ENCODE results near the gene SMIM38.

Gene SMIM38

GRCh38 chr11:69203901-69204245 lies 48.1 kb downstream of the SMIM38 start:
- Histone ChIP-seq H2AK5ac (ENCODE audit: low read length) (no peak overlapping the region), H3K4me2 (ENCODE audit: low read length) (no peak overlapping the region), H3K27ac (ENCODE audit: low read depth, low read length) (no peak overlapping the region), H3K4ac (ENCODE audit: low read depth, low read length) (no peak overlapping the region), H3K4me1 (ENCODE audit: control insufficient read depth in 1 of 2, insufficient read depth in 2 of 2, low read length in 2 of 2) (no peaks in the 10 kb centered on the region), H3K79me2 (ENCODE audit: control insufficient read depth, insufficient read depth, low read length, poor library complexity) (no peaks in the 10 kb centered on the region), H4K91ac (ENCODE audit: low read depth, low read length) (no peak overlapping the region), H3K79me1 (ENCODE audit: low read length) (no peaks in the 10 kb centered on the region), H3K14ac (ENCODE audit: low read length) (no peak overlapping the region), H3K4me3 (ENCODE audit: low read depth, low read length) (no peak overlapping the region), H2BK5ac (ENCODE audit: low read depth, low read length, poor library complexity) (no peak overlapping the region), H2BK120ac (ENCODE audit: insufficient read depth, low read length, poor library complexity) (no peak overlapping the region), H3K18ac (ENCODE audit: low read length) (no peak overlapping the region), H4K12ac (ENCODE audit: low read depth, low read length) (no peak overlapping the region), H3K27me3 (ENCODE audit: insufficient read depth, low read length) (no peaks in the 10 kb centered on the region), H3K36me3 (ENCODE audit: control insufficient read depth in 1 of 2, insufficient read depth in 2 of 2, low read length in 2 of 2) (no peaks in the 10 kb centered on the region), H2AFZ (ENCODE audit: insufficient read depth, low read length, poor library complexity) (no peak overlapping the region), H3K9me3 (ENCODE audit: insufficient read depth, low read depth, low read length) (peaks cover 10% of the 10 kb centered on the region), H2BK12ac (ENCODE audit: low read length) (no peak overlapping the region), H3K23ac (ENCODE audit: low read length) (no peak overlapping the region), H3K9ac (ENCODE audit: low read length) (no peak overlapping the region), H4K8ac (ENCODE audit: low read depth, low read length) (no peak overlapping the region)
- no peak for DNase-seq
- WGBS (ENCODE audit: extremely low coverage, insufficient coverage, insufficient read length) = no CpG with 5 or more reads among the region's 8 CpGs

DNA sequence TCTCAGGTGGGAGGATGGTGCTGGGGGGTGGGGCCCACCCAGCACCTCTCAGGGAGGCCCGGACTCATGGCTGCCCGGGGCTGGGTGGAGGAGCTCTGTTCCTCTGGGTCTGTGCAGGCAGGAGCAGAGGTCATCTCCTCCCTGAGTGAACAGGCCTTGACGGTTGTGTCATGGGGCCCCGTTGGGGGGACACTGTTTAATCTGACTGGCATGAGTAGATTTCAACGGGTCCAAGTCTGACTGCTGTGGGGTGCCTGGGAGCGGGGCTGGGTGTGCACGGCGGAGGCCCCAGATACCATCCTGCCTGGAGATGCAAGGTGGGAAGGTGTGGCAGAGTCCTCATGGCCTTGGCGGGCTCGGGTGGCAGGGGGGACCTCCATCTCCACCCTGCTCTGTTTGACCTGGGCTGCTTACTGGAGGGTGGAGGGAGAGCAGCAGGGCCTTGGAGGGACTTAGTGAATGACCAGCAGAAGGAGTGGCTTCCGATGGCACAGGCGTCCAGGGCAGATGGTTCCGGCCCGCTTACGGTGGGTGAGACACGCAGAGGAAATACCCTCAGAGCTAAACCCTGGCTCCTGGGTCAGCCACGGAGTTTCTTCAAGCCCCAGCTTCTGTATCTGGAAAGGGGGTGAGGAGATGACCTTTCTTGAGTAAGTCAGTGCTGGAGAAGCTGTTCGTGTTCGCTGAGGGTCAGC lies 48.7 kb downstream of the SMIM38 start:
- Histone ChIP-seq H2BK5ac (ENCODE audit: low read depth, low read length, poor library complexity) (no peak overlapping the region), H3K23ac (ENCODE audit: low read length) (no peak overlapping the region), H2BK120ac (ENCODE audit: insufficient read depth, low read length, poor library complexity) (no peak overlapping the region), H4K8ac (ENCODE audit: low read depth, low read length) (no peak overlapping the region), H3K9me3 (ENCODE audit: insufficient read depth, low read depth, low read length) (peaks cover 10% of the 10 kb centered on the region), H3K4me3 (ENCODE audit: low read depth, low read length) (no peak overlapping the region), H2AK5ac (ENCODE audit: low read length) (no peak overlapping the region), H3K79me1 (ENCODE audit: low read length) (no peaks in the 10 kb centered on the region), H3K4ac (ENCODE audit: low read depth, low read length) (no peak overlapping the region), H3K9ac (ENCODE audit: low read length) (no peak overlapping the region), H3K4me1 (ENCODE audit: control insufficient read depth in 1 of 2, insufficient read depth in 2 of 2, low read length in 2 of 2) (no peaks in the 10 kb centered on the region), H3K14ac (ENCODE audit: low read length) (no peak overlapping the region), H3K79me2 (ENCODE audit: control insufficient read depth, insufficient read depth, low read length, poor library complexity) (no peaks in the 10 kb centered on the region), H2BK12ac (ENCODE audit: low read length) (no peak overlapping the region), H3K4me2 (ENCODE audit: low read length) (no peak overlapping the region), H3K18ac (ENCODE audit: low read length) (no peak overlapping the region), H3K27ac (ENCODE audit: low read depth, low read length) (no peak overlapping the region), H3K27me3 (ENCODE audit: insufficient read depth, low read length) (no peaks in the 10 kb centered on the region), H4K91ac (ENCODE audit: low read depth, low read length) (no peak overlapping the region), H3K36me3 (ENCODE audit: control insufficient read depth in 1 of 2, insufficient read depth in 2 of 2, low read length in 2 of 2) (no peaks in the 10 kb centered on the region), H4K12ac (ENCODE audit: low read depth, low read length) (no peak overlapping the region), H2AFZ (ENCODE audit: insufficient read depth, low read length, poor library complexity) (no peak overlapping the region)
- no peak for DNase-seq
- no CpG with 5 or more reads among the region's 19 CpGs for WGBS (ENCODE audit: extremely low coverage, insufficient coverage, insufficient read length)

GRCh38 chr11:69204941-69205742 lies 49.4 kb downstream of the SMIM38 start:
- Histone ChIP-seq H3K23ac (ENCODE audit: low read length) (no peak overlapping the region), H4K8ac (ENCODE audit: low read depth, low read length) (no peak overlapping the region), H3K4ac (ENCODE audit: low read depth, low read length) (no peak overlapping the region), H3K27ac (ENCODE audit: low read depth, low read length) (no peak overlapping the region), H3K4me3 (ENCODE audit: low read depth, low read length) (no peak overlapping the region), H3K9ac (ENCODE audit: low read length) (no peak overlapping the region), H3K79me2 (ENCODE audit: control insufficient read depth, insufficient read depth, low read length, poor library complexity) (no peaks in the 10 kb centered on the region), H3K14ac (ENCODE audit: low read length) (no peak overlapping the region), H3K4me2 (ENCODE audit: low read length) (no peak overlapping the region), H3K18ac (ENCODE audit: low read length) (no peak overlapping the region), H3K79me1 (ENCODE audit: low read length) (no peaks in the 10 kb centered on the region), H2AK5ac (ENCODE audit: low read length) (no peak overlapping the region), H4K12ac (ENCODE audit: low read depth, low read length) (no peak overlapping the region), H2BK5ac (ENCODE audit: low read depth, low read length, poor library complexity) (no peak overlapping the region), H2AFZ (ENCODE audit: insufficient read depth, low read length, poor library complexity) (no peak overlapping the region), H2BK120ac (ENCODE audit: insufficient read depth, low read length, poor library complexity) (no peak overlapping the region), H3K36me3 (ENCODE audit: control insufficient read depth in 1 of 2, insufficient read depth in 2 of 2, low read length in 2 of 2) (no peaks in the 10 kb centered on the region), H4K91ac (ENCODE audit: low read depth, low read length) (no peak overlapping the region), H3K27me3 (ENCODE audit: insufficient read depth, low read length) (no peaks in the 10 kb centered on the region), H2BK12ac (ENCODE audit: low read length) (no peak overlapping the region), H3K4me1 (ENCODE audit: control insufficient read depth in 1 of 2, insufficient read depth in 2 of 2, low read length in 2 of 2) (no peaks in the 10 kb centered on the region), H3K9me3 (ENCODE audit: insufficient read depth, low read depth, low read length) (peaks cover 10% of the 10 kb centered on the region)
- no CpG with 5 or more reads among the region's 30 CpGs for WGBS (ENCODE audit: extremely low coverage, insufficient coverage, insufficient read length)
- DNase-seq = no peak

Measured in trophoblast cell (in vitro differentiated cells and primary cell).